CD4-positive, CD25-positive, alpha-beta regulatory T cell (primary cell): ENCODE data around the gene HMGB4. TPM values are rescaled to one million over a fixed set of nuclear protein-coding genes. Genes with fewer than 3 reads are reported as not detected.

ENCODE experiments used
- ATAC-seq, 2 donors: fragments of 150-1000 bp; cut with Tn5 transposase; one replicate each; pipeline ENCODE4 v1.10.0; 2021; ENCODE audit warnings: low read depth in 2 of 2, moderate number of reproducible peaks in 2 of 2, moderate library complexity in 1 of 2
- DNase-seq, 3 donors: peaks; one replicate each; pipeline versions ENCODE4 v3.0.0 to v3.0.0-alpha.2; 2012 to 2022; ENCODE audit warnings: mixed read lengths in 1 of 3
- H3K27ac ChIP-seq: one replicate; pipeline ENCODE4 v1.7.0; 2013; ENCODE audit warnings: mild to moderate bottlenecking, low read length; ENCODE audit not compliant: insufficient read depth, poor library complexity, severe bottlenecking
- H3K27me3 ChIP-seq: one replicate; pipeline ENCODE4 v1.7.0; 2013; ENCODE audit warnings: low read length; ENCODE audit not compliant: control insufficient read depth, insufficient read depth
- H3K36me3 ChIP-seq: one replicate; pipeline ENCODE4 v1.7.0; 2013; ENCODE audit warnings: mild to moderate bottlenecking, low read length, moderate library complexity; ENCODE audit not compliant: control insufficient read depth, insufficient read depth
- H3K4me1 ChIP-seq: 2 replicates; pipeline ENCODE4 v1.7.0; 2013; ENCODE audit warnings: mild to moderate bottlenecking, low read length; ENCODE audit not compliant: insufficient read depth, control insufficient read depth, poor library complexity, severe bottlenecking
- H3K4me3 ChIP-seq: one replicate; pipeline ENCODE4 v1.7.0; 2013; ENCODE audit warnings: low read depth, mild to moderate bottlenecking, low read length, moderate library complexity
- H3K9me3 ChIP-seq, 2 experiments: 1 replicate in 1 of 2; 2 replicates in 1 of 2; pipeline ENCODE4 v1.7.0; 2013; ENCODE audit warnings: low read length in 2 of 2, mild to moderate bottlenecking in 1 of 2, moderate library complexity in 1 of 2; ENCODE audit not compliant: control insufficient read depth in 2 of 2
- H3K27ac Mint-ChIP-seq, 3 donors: one replicate each; pipeline ENCODE4 v1.8.0; 2020 to 2022; ENCODE audit warnings: mild to moderate bottlenecking in 3 of 3, mixed read lengths in 3 of 3, moderate library complexity in 2 of 3
- H3K27me3 Mint-ChIP-seq: one replicate; pipeline ENCODE4 v1.8.0; 2022; ENCODE audit warnings: mild to moderate bottlenecking, mixed read lengths
- H3K36me3 Mint-ChIP-seq: one replicate; pipeline ENCODE4 v1.8.0; 2020; ENCODE audit warnings: mixed read lengths
- H3K4me1 Mint-ChIP-seq, 4 donors: one replicate each; pipeline ENCODE4 v1.8.0; 2020 to 2022; ENCODE audit warnings: mixed read lengths in 4 of 4, mild to moderate bottlenecking in 1 of 4
- H3K4me3 Mint-ChIP-seq, 4 donors: one replicate each; pipeline ENCODE4 v1.8.0; 2020 to 2022; ENCODE audit warnings: mild to moderate bottlenecking in 4 of 4, mixed read lengths in 4 of 4, moderate library complexity in 3 of 4
- H3K9me3 Mint-ChIP-seq, 7 donors: one replicate each; pipeline ENCODE4 v1.8.0; 2020 to 2022; ENCODE audit warnings: mixed read lengths in 7 of 7, mild to moderate bottlenecking in 3 of 7, moderate library complexity in 2 of 7
- polyA plus RNA-seq, 4 donors: library from polyadenylated mRNA; unstranded; fragments of 300-500 nt; fragmentation: Illumina TruSeq; gene quantifications; one replicate each; pipeline ENCODE4 v1.2.3, GENCODE V29; 2021
- total RNA-seq: library from RNA; stranded (reverse); gene quantifications from one replicate; pipeline ENCODE4 v1.2.3, GENCODE V29; 2022

The HMGB4 gene
- total and polyA plus RNA-seq, 5 donors from 2014 or later, result not detected

DNA sequence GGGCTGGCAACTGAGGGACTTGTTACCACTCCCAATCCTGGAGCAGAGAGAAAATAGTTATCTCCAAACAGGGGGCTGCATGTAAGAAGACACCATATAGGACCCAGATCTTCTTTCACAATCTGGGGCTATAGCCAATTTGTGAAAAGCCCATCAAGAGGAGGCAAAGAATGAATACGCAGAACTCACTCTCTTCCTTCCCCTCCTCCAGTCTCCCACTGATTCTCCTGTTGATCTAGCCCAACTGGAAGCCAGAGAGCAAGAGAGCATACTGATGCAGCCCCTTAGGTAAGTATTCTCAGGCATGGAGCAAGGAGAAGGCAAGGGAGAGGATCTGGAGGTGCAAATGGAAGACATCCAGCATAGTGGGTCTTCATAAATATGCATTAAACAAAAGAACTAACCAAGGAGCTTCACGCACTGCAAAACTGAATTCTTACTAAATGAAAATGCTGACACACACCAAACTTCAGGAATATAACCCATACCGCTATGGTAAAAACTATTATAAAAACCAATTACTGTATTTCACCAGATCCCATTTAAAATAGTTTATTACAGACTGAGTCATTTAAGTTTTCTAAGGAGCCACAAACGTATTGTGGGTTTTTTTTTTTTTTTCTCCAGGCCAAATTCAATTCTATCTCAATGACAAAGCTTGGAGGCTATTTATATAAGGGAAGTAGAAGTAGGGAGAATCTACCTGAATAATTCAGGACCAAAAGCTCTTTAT is 15.5 kb upstream of the HMGB4 start:
- no peaks in the 10 kb centered on the region for H3K36me3 Mint-ChIP-seq
- ATAC-seq (no peak), DNase-seq (no peak)
- H3K36me3 ChIP-seq, result no peaks in the 10 kb centered on the region
- H3K4me1 Mint-ChIP-seq, result no peaks in the 10 kb centered on the region
- no peak overlapping the region for H3K4me3 Mint-ChIP-seq
- H3K27me3 Mint-ChIP-seq, result no peaks in the 10 kb centered on the region
- H3K27ac ChIP-seq, result no peak overlapping the region
- H3K27ac Mint-ChIP-seq, result no peak overlapping the region
- H3K27me3 ChIP-seq, result no peaks in the 10 kb centered on the region
- no peak overlapping the region for H3K4me3 ChIP-seq
- H3K4me1 ChIP-seq, result no peaks in the 10 kb centered on the region
- peaks cover 0 to 3% (median 0%) of the 10 kb centered on the region in 7 donors for H3K9me3 Mint-ChIP-seq
- H3K9me3 ChIP-seq, result no peaks in the 10 kb centered on the region

DNA sequence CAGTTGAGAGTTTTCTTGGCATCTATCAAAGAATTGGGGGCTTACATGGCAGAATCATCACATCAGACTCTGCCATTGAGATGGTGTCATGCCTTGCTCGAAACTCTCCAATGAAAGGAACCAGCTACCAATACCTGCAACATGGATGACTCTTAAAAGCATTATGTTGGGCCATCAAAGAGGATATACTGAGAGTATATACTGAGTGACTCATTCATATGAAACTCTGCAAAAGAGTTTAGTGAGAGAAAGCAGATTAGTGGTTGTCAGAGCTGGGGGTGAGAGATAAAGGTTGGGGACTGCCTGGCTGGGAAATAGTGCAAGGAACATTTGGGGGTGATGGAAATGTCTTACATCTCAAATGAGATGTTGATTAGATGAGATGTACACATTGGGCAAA is 14.7 kb upstream of the HMGB4 start:
- Histone ChIP-seq H3K4me1 (no peaks in the 10 kb centered on the region), H3K27ac (no peak overlapping the region), H3K36me3 (no peaks in the 10 kb centered on the region), H3K4me3 (no peak overlapping the region), H3K9me3 (no peaks in the 10 kb centered on the region), H3K27me3 (no peaks in the 10 kb centered on the region)
- Mint-ChIP-seq H3K4me3 (no peak overlapping the region), H3K36me3 (no peaks in the 10 kb centered on the region), H3K27ac (no peak overlapping the region), H3K27me3 (no peaks in the 10 kb centered on the region), H3K4me1 (no peaks in the 10 kb centered on the region), H3K9me3 (peaks cover 0 to 2% (median 0%) of the 10 kb centered on the region in 7 donors)
- DNase-seq, result no peak
- no peak for ATAC-seq

DNA sequence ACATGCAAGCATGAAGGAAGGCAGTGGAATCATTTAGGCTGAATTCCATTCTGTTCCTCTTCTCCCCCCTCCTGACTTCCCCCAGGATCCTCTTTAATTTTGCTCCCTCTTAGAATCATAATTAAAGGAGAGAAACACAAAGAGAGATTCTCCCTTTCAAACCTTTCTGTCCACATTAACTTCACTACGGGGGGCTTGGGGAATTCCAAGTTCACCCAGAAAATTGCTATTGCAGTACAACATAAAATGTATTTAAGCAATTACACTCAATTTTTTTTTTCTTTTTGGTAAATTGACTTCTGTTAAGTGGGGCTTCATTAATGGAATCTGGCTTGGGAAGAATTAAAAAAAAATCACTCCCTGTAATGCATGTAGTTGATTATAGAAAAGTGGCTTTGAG is 13.4 kb upstream of the HMGB4 start:
- peaks cover 0 to 2% (median 0%) of the 10 kb centered on the region in 7 donors for H3K9me3 Mint-ChIP-seq
- no peak overlapping the region for H3K27ac ChIP-seq
- H3K36me3 Mint-ChIP-seq, result no peaks in the 10 kb centered on the region
- no peaks in the 10 kb centered on the region for H3K9me3 ChIP-seq
- ATAC-seq, result no peak
- no peak overlapping the region for H3K27ac Mint-ChIP-seq
- H3K36me3 ChIP-seq, result no peaks in the 10 kb centered on the region
- H3K27me3 ChIP-seq, result no peaks in the 10 kb centered on the region
- H3K4me1 ChIP-seq, result no peaks in the 10 kb centered on the region
- H3K4me3 ChIP-seq, result no peak overlapping the region
- DNase-seq, result no peak
- H3K4me3 Mint-ChIP-seq, result no peak overlapping the region
- H3K27me3 Mint-ChIP-seq, result no peaks in the 10 kb centered on the region
- H3K4me1 Mint-ChIP-seq, result no peaks in the 10 kb centered on the region

DNA sequence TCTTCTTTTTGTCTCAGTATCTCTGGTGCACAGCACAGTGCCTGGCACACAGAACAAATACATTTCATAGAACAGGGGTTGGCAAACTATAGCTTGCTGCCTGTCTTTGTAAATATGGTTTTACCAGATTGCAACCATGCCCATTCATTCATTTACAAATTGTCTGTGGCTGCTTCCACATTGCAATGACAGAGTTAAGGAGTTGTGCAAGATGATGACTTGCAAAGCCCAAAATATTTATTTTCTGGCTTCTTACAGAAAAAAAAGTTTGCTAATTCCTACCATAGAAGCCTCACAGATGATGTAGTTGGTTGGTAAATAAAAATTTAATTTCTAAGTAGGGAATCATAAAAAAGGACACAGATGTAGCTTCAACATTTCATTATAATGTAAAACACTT is 11.2 kb upstream of the HMGB4 start:
- H3K27me3 ChIP-seq, result no peaks in the 10 kb centered on the region
- Mint-ChIP-seq H3K4me1 (no peaks in the 10 kb centered on the region), H3K9me3 (peaks cover 0 to 2% (median 0%) of the 10 kb centered on the region in 7 donors), H3K36me3 (no peaks in the 10 kb centered on the region), H3K27ac (peak overlapping the region in 1 of 3 donors; percentile 52), H3K27me3 (no peaks in the 10 kb centered on the region), H3K4me3 (no peak overlapping the region)
- no peak overlapping the region for H3K27ac ChIP-seq
- H3K4me1 ChIP-seq, result no peaks in the 10 kb centered on the region
- H3K36me3 ChIP-seq, result no peaks in the 10 kb centered on the region
- no peak for DNase-seq
- H3K9me3 ChIP-seq, result no peaks in the 10 kb centered on the region
- H3K4me3 ChIP-seq, result no peak overlapping the region
- ATAC-seq, result no peak

DNA sequence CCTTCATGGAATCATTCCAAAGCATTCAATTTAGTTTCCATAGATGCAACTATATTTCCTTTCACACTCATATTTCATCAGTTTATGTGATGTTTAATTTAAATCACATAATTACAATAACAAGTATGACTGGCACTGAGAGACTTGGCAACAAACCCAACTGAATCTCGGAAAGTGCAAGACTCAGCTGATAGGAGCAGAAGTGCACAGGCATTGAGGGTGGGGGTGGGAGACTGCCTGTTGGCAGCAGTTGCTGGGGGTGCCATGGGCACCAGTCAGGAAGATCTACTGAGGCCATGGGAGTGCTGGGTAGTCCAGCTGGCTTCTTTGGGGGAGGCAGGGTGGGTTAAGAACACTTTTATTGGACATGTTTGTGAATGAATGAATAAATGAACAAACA is 10.4 kb upstream of the HMGB4 start:
- H3K27ac Mint-ChIP-seq, result no peak overlapping the region
- Histone ChIP-seq H3K4me3 (no peak overlapping the region), H3K27ac (no peak overlapping the region), H3K9me3 (no peaks in the 10 kb centered on the region), H3K27me3 (no peaks in the 10 kb centered on the region), H3K36me3 (no peaks in the 10 kb centered on the region), H3K4me1 (no peaks in the 10 kb centered on the region)
- no peak overlapping the region for H3K4me3 Mint-ChIP-seq
- no peak for DNase-seq
- H3K4me1 Mint-ChIP-seq, result no peaks in the 10 kb centered on the region
- peaks cover 0 to 2% (median 0%) of the 10 kb centered on the region in 7 donors for H3K9me3 Mint-ChIP-seq
- ATAC-seq, result no peak
- no peaks in the 10 kb centered on the region for H3K36me3 Mint-ChIP-seq
- no peaks in the 10 kb centered on the region for H3K27me3 Mint-ChIP-seq

DNA sequence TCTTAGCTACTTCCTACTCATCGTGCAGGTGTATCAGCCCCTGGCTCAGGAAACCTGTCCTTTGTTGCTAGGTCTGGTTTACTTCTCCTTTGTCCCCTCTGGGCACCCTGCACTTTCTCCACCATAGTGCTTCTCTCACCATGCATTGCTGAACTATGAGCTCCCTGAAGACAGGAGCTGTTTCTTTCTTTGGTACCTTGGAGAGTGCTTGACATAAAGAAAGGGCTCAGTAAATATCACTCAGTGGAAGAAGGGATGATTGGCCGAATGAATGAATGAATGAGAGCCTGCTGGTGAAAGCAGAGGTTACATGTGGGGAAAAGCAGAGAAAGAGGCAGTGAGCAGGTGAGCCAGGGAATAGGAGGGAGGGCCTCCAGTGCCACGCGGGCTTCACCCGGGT is 9.8 kb upstream of the HMGB4 start:
- no peak overlapping the region for H3K27ac ChIP-seq
- H3K27me3 Mint-ChIP-seq, result no peaks in the 10 kb centered on the region
- no peak for DNase-seq

DNA sequence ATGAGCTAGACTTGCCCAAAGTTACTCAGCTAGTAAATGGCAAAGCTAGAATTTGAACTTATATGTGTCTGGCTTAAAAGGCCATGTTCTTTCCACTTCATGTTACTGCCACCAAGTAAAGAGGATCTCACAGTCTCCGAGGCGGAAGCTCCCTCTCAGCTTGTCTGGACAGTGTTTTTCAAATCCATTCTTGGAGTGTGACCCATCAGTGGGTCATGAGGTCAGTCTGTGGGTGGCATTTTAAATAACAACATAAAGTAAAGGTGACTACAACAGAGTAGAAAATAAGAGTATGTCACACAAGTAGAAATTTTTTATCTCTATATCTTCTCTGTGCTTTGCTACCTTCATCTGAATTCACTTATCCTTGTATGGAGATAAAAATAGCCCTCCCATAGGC is 3.2 kb upstream of the HMGB4 start:
- Mint-ChIP-seq H3K27me3 (peaks cover 4% of the 10 kb centered on the region), H3K9me3 (peaks cover 0 to 6% (median 0%) of the 10 kb centered on the region in 7 donors), H3K4me1 (no peaks in the 10 kb centered on the region), H3K36me3 (no peaks in the 10 kb centered on the region), H3K27ac (no peak overlapping the region), H3K4me3 (no peak overlapping the region)
- Histone ChIP-seq H3K27ac (no peak overlapping the region), H3K36me3 (no peaks in the 10 kb centered on the region), H3K4me1 (no peaks in the 10 kb centered on the region), H3K9me3 (no peaks in the 10 kb centered on the region), H3K27me3 (no peaks in the 10 kb centered on the region), H3K4me3 (no peak overlapping the region)
- ATAC-seq, result no peak
- no peak for DNase-seq

More for the DNA sequence above, 9.8 kb upstream of the HMGB4 start:
- Histone ChIP-seq H3K4me3 (no peak overlapping the region), H3K27me3 (no peaks in the 10 kb centered on the region), H3K36me3 (no peaks in the 10 kb centered on the region), H3K4me1 (no peaks in the 10 kb centered on the region), H3K9me3 (no peaks in the 10 kb centered on the region)
- ATAC-seq, result no peak
- H3K27ac Mint-ChIP-seq, result no peak overlapping the region
- H3K4me1 Mint-ChIP-seq, result no peaks in the 10 kb centered on the region
- no peaks in the 10 kb centered on the region for H3K36me3 Mint-ChIP-seq
- peaks cover 0 to 2% (median 0%) of the 10 kb centered on the region in 7 donors for H3K9me3 Mint-ChIP-seq
- H3K4me3 Mint-ChIP-seq, result no peak overlapping the region
